H1 (cell line): ENCODE measurements around the gene SMTN. TPM values are rescaled to one million over a fixed set of nuclear protein-coding genes. Genes with fewer than 3 reads are reported as not detected.

Source experiments
- CTCF ChIA-PET: fragments of 300-600 bp; sonication (Branson Sonifier 250); formaldehyde crosslinking; loops from one replicate; lab custom pipeline; 2021; ENCODE audit not compliant: partially characterized antibody; lab: Charles Lee
- POLR2A ChIA-PET: fragments of 300-600 bp; sonication (Branson Sonifier 250); formaldehyde crosslinking; loops from one replicate; lab custom pipeline; 2021; ENCODE audit warnings: inconsistent platforms; ENCODE audit not compliant: partially characterized antibody; lab: Charles Lee
- DNase-seq, 2 experiments: peaks; one replicate each; pipeline versions ENCODE4 v3.0.0 to v3.0.0-alpha.2; 2010 to 2022; ENCODE audit warnings: low spot score in 2 of 2, low read depth in 1 of 2, mixed read lengths in 1 of 2
- FAIRE-seq: peaks from 2 replicates; lab custom pipeline; 2011; peaks lifted over from hg19 to GRCh38; lab: Jason Lieb, UNC
- H2AFZ ChIP-seq: 2 replicates; pipeline ENCODE4 v1.8.1; 2012; ENCODE audit warnings: low read length, inconsistent platforms
- H2AK5ac ChIP-seq: 2 replicates; pipeline ENCODE4 v1.6.1; 2013; ENCODE audit warnings: low read depth, low read length
- H2BK120ac ChIP-seq: replicated peaks from 2 replicates; pipeline ENCODE3; 2013; ENCODE audit warnings: low read depth, low read length, inconsistent platforms
- H2BK12ac ChIP-seq: 2 replicates; pipeline ENCODE4 v1.6.1; 2013; ENCODE audit warnings: low read depth, low read length
- H2BK15ac ChIP-seq: 2 replicates; pipeline ENCODE4 v1.6.1; 2013; ENCODE audit warnings: low read length
- H2BK20ac ChIP-seq: 2 replicates; pipeline ENCODE4 v1.6.1; 2013; ENCODE audit warnings: low read length
- H2BK5ac ChIP-seq: 2 replicates; pipeline ENCODE4 v1.6.1; 2013; ENCODE audit warnings: low read depth, low read length
- H3K14ac ChIP-seq: 2 replicates; pipeline ENCODE4 v1.6.1; 2013; ENCODE audit warnings: inconsistent platforms; ENCODE audit not compliant: insufficient read length
- H3K18ac ChIP-seq: 2 replicates; pipeline ENCODE4 v1.6.1; 2013; ENCODE audit warnings: low read length; ENCODE audit errors: extremely low read depth
- H3K23ac ChIP-seq: 2 replicates; pipeline ENCODE4 v1.6.1; 2013; ENCODE audit warnings: inconsistent platforms; ENCODE audit not compliant: insufficient read length
- H3K23me2 ChIP-seq: 2 replicates; pipeline ENCODE4 v1.6.1; 2013; ENCODE audit warnings: low read depth, low read length
- H3K27ac ChIP-seq: 2 replicates; pipeline ENCODE4 v1.6.1; 2011; ENCODE audit warnings: low read depth, low read length, inconsistent platforms
- H3K27me3 ChIP-seq, 4 experiments: replicated peaks in 1 of 4; 1 replicate in 1 of 4; 2 replicates in 3 of 4; pipeline versions ENCODE4 v1.6.1 to v1.8.1; 2011 to 2013; ENCODE audit warnings: low read length in 3 of 4, mild to moderate bottlenecking in 3 of 4, inconsistent platforms in 2 of 4, mixed read lengths in 2 of 4, moderate library complexity in 1 of 4; ENCODE audit not compliant: control insufficient read depth in 3 of 4, insufficient read depth in 3 of 4; ENCODE audit errors: extremely low read depth in 1 of 4
- H3K36me3 ChIP-seq, 4 experiments: 2 replicates each; pipeline versions ENCODE4 v1.6.1 to v1.8.1; 2011 to 2013; ENCODE audit warnings: mild to moderate bottlenecking in 4 of 4, low read length in 3 of 4, moderate library complexity in 2 of 4, control low read depth in 1 of 4, inconsistent platforms in 1 of 4; ENCODE audit not compliant: insufficient read depth in 4 of 4, control insufficient read depth in 2 of 4
- H3K4ac ChIP-seq: replicated peaks from 2 replicates; pipeline ENCODE3; 2013; ENCODE audit warnings: low read length, low read depth, mixed read lengths, inconsistent platforms; ENCODE audit not compliant: insufficient read length
- H3K4me1 ChIP-seq, 4 experiments: replicated peaks in 1 of 4; 1 replicate in 1 of 4; 2 replicates in 3 of 4; pipeline versions ENCODE4 v1.6.1 to v1.8.1; 2011 to 2013; ENCODE audit warnings: low read length in 3 of 4, inconsistent platforms in 2 of 4, mixed read lengths in 1 of 4; ENCODE audit not compliant: insufficient read depth in 4 of 4, control insufficient read depth in 3 of 4
- H3K4me2 ChIP-seq, 2 experiments: 2 replicates each; pipeline versions ENCODE4 v1.6.1 to v1.8.1; 2011 to 2013; ENCODE audit warnings: low read depth in 2 of 2, low read length in 2 of 2, control low read depth in 1 of 2, inconsistent platforms in 1 of 2, mild to moderate bottlenecking in 1 of 2; ENCODE audit not compliant: insufficient read depth in 1 of 2
- H3K4me3 ChIP-seq, 4 experiments: fragments of 200-600, 300-600 bp in 1 of 4; sonication (generic), shearing (Covaris generic), sonication (Bioruptor Twin) in 1 of 4; 2 replicates each; pipeline versions ENCODE4 v1.5.1 to v1.8.1; 2011 to 2016; ENCODE audit warnings: low read length in 4 of 4, low read depth in 3 of 4, control low read depth in 2 of 4, inconsistent platforms in 2 of 4, mild to moderate bottlenecking in 2 of 4, mixed read lengths in 1 of 4, moderate library complexity in 1 of 4; ENCODE audit not compliant: insufficient read depth in 2 of 4; ENCODE audit errors: extremely low read depth in 1 of 4
- H3K56ac ChIP-seq: replicated peaks from 2 replicates; pipeline ENCODE3; 2013; ENCODE audit warnings: low read depth, mild to moderate bottlenecking, mixed read lengths, low read length, inconsistent platforms; ENCODE audit not compliant: insufficient read length
- H3K79me1 ChIP-seq: 2 replicates; pipeline ENCODE4 v1.6.1; 2013; ENCODE audit warnings: low read depth, low read length, control low read depth
- H3K79me2 ChIP-seq, 2 experiments: 2 replicates each; pipeline versions ENCODE4 v1.6.1 to v1.8.1; 2012 to 2013; ENCODE audit warnings: low read length in 2 of 2, mild to moderate bottlenecking in 2 of 2, inconsistent platforms in 1 of 2; ENCODE audit not compliant: insufficient read depth in 2 of 2, control insufficient read depth in 1 of 2
- H3K9ac ChIP-seq, 4 experiments: replicated peaks in 1 of 4; 1 replicate in 1 of 4; 2 replicates in 3 of 4; pipeline versions ENCODE4 v1.6.1 to v1.8.1; 2011 to 2013; ENCODE audit warnings: low read depth in 3 of 4, low read length in 3 of 4, control low read depth in 2 of 4, mild to moderate bottlenecking in 2 of 4, moderate library complexity in 2 of 4, inconsistent platforms in 1 of 4; ENCODE audit errors: extremely low read depth in 1 of 4
- H3K9me3 ChIP-seq, 2 experiments: 2 replicates each; pipeline versions ENCODE4 v1.6.1 to v1.8.1; 2012 to 2013; ENCODE audit warnings: mild to moderate bottlenecking in 2 of 2, moderate library complexity in 2 of 2, control low read depth in 1 of 2, inconsistent platforms in 1 of 2, low read depth in 1 of 2, low read length in 1 of 2, mixed read lengths in 1 of 2; ENCODE audit not compliant: insufficient read depth in 2 of 2
- H4K20me1 ChIP-seq, 2 experiments: replicated peaks in 1 of 2; 2 replicates each; pipeline versions ENCODE3 to v1.8.1; 2011 to 2013; ENCODE audit warnings: inconsistent platforms in 2 of 2, low read length in 2 of 2, mild to moderate bottlenecking in 1 of 2; ENCODE audit not compliant: insufficient read depth in 2 of 2, control insufficient read depth in 1 of 2
- H4K5ac ChIP-seq: 2 replicates; pipeline ENCODE4 v1.6.1; 2013; ENCODE audit warnings: low read length, low read depth, mixed read lengths, inconsistent platforms; ENCODE audit not compliant: insufficient read length
- H4K8ac ChIP-seq: 2 replicates; pipeline ENCODE4 v1.8.0; 2013; ENCODE audit warnings: mild to moderate bottlenecking, moderate library complexity, low read length, inconsistent platforms; ENCODE audit not compliant: insufficient read depth; ENCODE audit errors: extremely low read depth
- H4K91ac ChIP-seq: replicated peaks from 2 replicates; pipeline ENCODE3; 2013; ENCODE audit warnings: low read length, mixed read lengths, inconsistent platforms; ENCODE audit not compliant: insufficient read length
- JUND ChIP-seq: IDR thresholded peaks from 2 replicates; pipeline ENCODE4 v1.6.1; 2011; ENCODE audit warnings: mild to moderate bottlenecking, improper control_type of control experiment, low read length
- KDM5A ChIP-seq: fragments of 200-600 bp; IDR thresholded peaks from 2 replicates; pipeline ENCODE4 v1.7.1; 2012; ENCODE audit warnings: mild to moderate bottlenecking, low read length, inconsistent platforms, mixed read lengths
- MAFK ChIP-seq: IDR thresholded peaks from 2 replicates; pipeline ENCODE4 v1.6.1; 2012; ENCODE audit warnings: low read depth, mild to moderate bottlenecking, improper control_type of control experiment, low read length
- SAP30 ChIP-seq: fragments of 300-600 bp; sonication (generic); IDR thresholded peaks from 2 replicates; pipeline ENCODE4 v1.7.1; 2012; ENCODE audit warnings: low read length, moderate library complexity, mild to moderate bottlenecking, inconsistent platforms; ENCODE audit not compliant: insufficient read depth, insufficient replicate concordance
- TBP ChIP-seq: IDR thresholded peaks from 2 replicates; pipeline ENCODE4 v1.6.1; 2011; ENCODE audit warnings: low read depth, low read length, improper control_type of control experiment
- WGBS, 2 experiments: shearing (Covaris generic) in 1 of 2; methylation state at CpG; one replicate each; pipeline versions ENCODE4 v1.1.6 to v1.1.7; 2013 to 2015; ENCODE audit warnings: low lambda C conversion rate in 2 of 2, mixed read lengths in 2 of 2, inconsistent platforms in 1 of 2, low coverage in 1 of 2, missing lambda C conversion rate in 1 of 2; ENCODE audit not compliant: insufficient replicate concordance in 2 of 2, insufficient coverage in 1 of 2, insufficient read length in 1 of 2; ENCODE audit errors: extremely low coverage in 1 of 2, missing lambda C conversion rate in 1 of 2; 5-methylcytosine and 5-hydroxymethylcytosine counted together
- polyA plus RNA-seq, 7 experiments: library from polyadenylated mRNA; depleted of rRNA in 3 of 7; stranded (reverse) in 5 of 7; unstranded in 2 of 7; fragments of >200 nt in 5 of 7; fragments of 200-250 nt in 2 of 7; gene quantifications; 1 replicate in 5 of 7; 2 replicates in 1 of 7; 4 replicates in 1 of 7; pipeline versions ENCODE4 v1.2.1 to v1.2.3, GENCODE V29; 2011 to 2013; ENCODE audit warnings: missing spikeins in 2 of 7, mixed read lengths in 2 of 7
- total RNA-seq: library from RNA; stranded (reverse); fragmentation: NEBNext Ultra II Directional; extraction: Animal tissue kit (Norgen Biotek cat#: 25700); gene quantifications from 2 replicates; pipeline ENCODE4 v1.2.1, GENCODE V29; 2021

SMTN gene
- total and polyA plus RNA-seq, 2 of the 8 experiments (the other 6 are each of a cell fraction or from before 2014, with no cell fraction given), result 12.3 to 20.8 TPM

- TF ChIP-seq KDM5A (no peak), JUND (no peak), TBP (no peak), MAFK (no peak), SAP30 (no peak)
- TF ChIP-seq, all 59 proteins: peak for 0
- Histone ChIP-seq H4K20me1 (no peaks in the 10 kb centered on the region), H3K56ac (no peak overlapping the region), H3K79me2 (no peaks in the 10 kb centered on the region), H4K5ac (no peak overlapping the region), H3K4me3 (no peak overlapping the region), H3K27ac (no peak overlapping the region), H3K9ac (no peak overlapping the region), H2AFZ (no peak overlapping the region), H3K4ac (no peak overlapping the region), H2BK120ac (no peak overlapping the region), H3K4me1 (peaks cover 0 to 29% (median 12%) of the 10 kb centered on the region in 4 experiments; a peak in 6 of 7 replicates), H2BK20ac (no peak overlapping the region), H4K91ac (no peak overlapping the region), H3K36me3 (no peaks in the 10 kb centered on the region), H3K14ac (no peak overlapping the region), H3K79me1 (no peaks in the 10 kb centered on the region), H3K4me2 (no peak overlapping the region), H2BK15ac (peak overlapping the region; percentile 16; the same call in 1 of the 2 replicates), H2BK12ac (0 out of 2 replicates have a peak overlapping the region, but pooled peaks have one; percentile 3), H3K23ac (no peak overlapping the region), H3K23me2 (no peaks in the 10 kb centered on the region; the same call in 1 of the 2 replicates), H2BK5ac (no peak overlapping the region), H3K27me3 (no peaks in the 10 kb centered on the region), H4K8ac (no peak overlapping the region; the same call in 1 of the 2 replicates), H3K18ac (no peak overlapping the region), H2AK5ac (no peak overlapping the region), H3K9me3 (no peaks in the 10 kb centered on the region)
- WGBS, 2 experiments, result 90% methylated on average over 3 of the region's 3 CpGs; no CpG with 5 or more reads in 1 of the 2 experiments
- CTCF ChIA-PET, result interaction anchor here (0.6 to 1.6 kb wide), 8 partner anchors 14 to 147 kb away, joined by 3 to 8 read pairs (median 4); partner anchors contain the start of gene PLA2G3
- no peak for FAIRE-seq
- POLR2A ChIA-PET, result interaction anchor here (1.1 to 1.4 kb wide), 3 partner anchors 12 to 23 kb away, joined by 3 to 8 read pairs (median 4); partner anchors contain the start of gene PLA2G3
- DNase-seq, result no peak
Measured at GRCh38 chr22:31124290-31124689, 43.2 kb downstream of the SMTN start.
